ENCODE results near the gene SLC25A4. TPM values are rescaled to one million over a fixed set of nuclear protein-coding genes. Genes with fewer than 3 reads are reported as not detected.
"Not testable (repeated sequence)": the region's sequence is repeated elsewhere in the genome, so short reads cannot be mapped to it uniquely, and the experiment has no call there.

The SLC25A4 gene
- total RNA-seq, 1 donor from 2014 or later = 2.7 TPM

- H3K27ac Mint-ChIP-seq = no peak overlapping the region
- no peaks in the 10 kb centered on the region for H3K27me3 Mint-ChIP-seq (ENCODE audit: insufficient read depth)
- H3K36me3 Mint-ChIP-seq (ENCODE audit: low read depth) = peaks cover 14% of the 10 kb centered on the region
- intact Hi-C loops (cut with micrococcal nuclease) = no loop called here
- peaks cover 20% of the 10 kb centered on the region for H3K4me1 Mint-ChIP-seq (ENCODE audit: low read depth)
- no peak overlapping the region for H3K4me3 Mint-ChIP-seq
- no peaks in the 10 kb centered on the region for H3K9me3 Mint-ChIP-seq
- no peak for DNase-seq (ENCODE audit: low spot score)
Observed at GRCh38 chr4:185196437-185196836, 53.4 kb downstream of the SLC25A4 start.

- H3K27me3 Mint-ChIP-seq (ENCODE audit: insufficient read depth); H3K27ac Mint-ChIP-seq; intact Hi-C loops (cut with micrococcal nuclease); H3K36me3 Mint-ChIP-seq (ENCODE audit: low read depth); DNase-seq (ENCODE audit: low spot score); H3K4me3 Mint-ChIP-seq; H3K9me3 Mint-ChIP-seq: not testable (repeated sequence)
- H3K4me1 Mint-ChIP-seq (ENCODE audit: low read depth) = peaks cover 31% of the 10 kb centered on the region
Observed at GRCh38 chr4:185198189-185198588, 55.1 kb downstream of the SLC25A4 start.

Other genes starting within 250 kb of the SLC25A4 start
- gene HELT, start 124.8 kb upstream of the SLC25A4 start, total RNA-seq = not detected in 2 replicates
- gene CFAP97, start 60.7 kb downstream of the SLC25A4 start, total RNA-seq = 52.4 and 54.6 TPM in 2 replicates
- 22.9 and 25.3 TPM in 2 replicates for gene SNX25, start 66.3 kb downstream of the SLC25A4 start, total RNA-seq

All from activated T-helper 1 cell treated with anti-CD3 and anti-CD28 coated beads, Interleukin-12 subunit alpha, Interleukin-12 subunit beta, Interleukin-2, Interleukin-4 antibody, amounts not matched to agents 30 ng/mL and 10 ng/mL and 1 ng/mL, durations not matched to agents 14 hours and 24 hours and 36 hours (primary cell).